HL-60 (cell line): Measurements from ENCODE around the gene MLLT1.

Experiments used
- GABPA ChIP-seq: IDR thresholded peaks from 2 replicates; pipeline ENCODE4 v1.6.1; 2012; ENCODE audit warnings: low read depth
- REST ChIP-seq: IDR thresholded peaks from 2 replicates; pipeline ENCODE4 v1.6.1; 2012; ENCODE audit warnings: low read depth; ENCODE audit not compliant: insufficient replicate concordance
- TF ChIP-seq, protein P1 (sequence below): IDR thresholded peaks from one replicate; pipeline ENCODE4 v1.5.1; 2011; ENCODE audit warnings: low read length, control low read depth, inconsistent platforms; ENCODE audit not compliant: insufficient read depth

DNA sequence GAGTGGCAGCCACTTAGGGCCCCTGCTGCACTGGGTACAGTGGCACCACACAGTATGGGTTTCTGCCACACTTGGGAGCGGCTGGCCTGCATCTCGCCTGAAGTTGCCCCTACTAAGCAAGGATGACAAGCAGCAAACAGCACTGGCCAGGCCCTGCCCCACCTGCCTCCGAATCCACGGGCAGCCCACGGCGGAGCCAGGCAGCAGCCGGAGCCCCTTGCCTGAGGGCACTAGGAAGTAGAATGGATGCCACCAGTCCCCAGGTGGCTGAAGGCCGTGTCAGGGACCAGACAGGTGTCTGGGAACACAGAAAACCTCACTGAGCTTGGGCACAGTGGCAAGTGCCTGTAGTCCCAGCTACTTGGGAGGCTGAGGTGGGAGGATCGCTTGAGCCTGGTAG, 19.4 kb downstream of the MLLT1 start:
- TF ChIP-seq, protein P1, sequence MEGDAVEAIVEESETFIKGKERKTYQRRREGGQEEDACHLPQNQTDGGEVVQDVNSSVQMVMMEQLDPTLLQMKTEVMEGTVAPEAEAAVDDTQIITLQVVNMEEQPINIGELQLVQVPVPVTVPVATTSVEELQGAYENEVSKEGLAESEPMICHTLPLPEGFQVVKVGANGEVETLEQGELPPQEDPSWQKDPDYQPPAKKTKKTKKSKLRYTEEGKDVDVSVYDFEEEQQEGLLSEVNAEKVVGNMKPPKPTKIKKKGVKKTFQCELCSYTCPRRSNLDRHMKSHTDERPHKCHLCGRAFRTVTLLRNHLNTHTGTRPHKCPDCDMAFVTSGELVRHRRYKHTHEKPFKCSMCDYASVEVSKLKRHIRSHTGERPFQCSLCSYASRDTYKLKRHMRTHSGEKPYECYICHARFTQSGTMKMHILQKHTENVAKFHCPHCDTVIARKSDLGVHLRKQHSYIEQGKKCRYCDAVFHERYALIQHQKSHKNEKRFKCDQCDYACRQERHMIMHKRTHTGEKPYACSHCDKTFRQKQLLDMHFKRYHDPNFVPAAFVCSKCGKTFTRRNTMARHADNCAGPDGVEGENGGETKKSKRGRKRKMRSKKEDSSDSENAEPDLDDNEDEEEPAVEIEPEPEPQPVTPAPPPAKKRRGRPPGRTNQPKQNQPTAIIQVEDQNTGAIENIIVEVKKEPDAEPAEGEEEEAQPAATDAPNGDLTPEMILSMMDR, result no peak
- TF ChIP-seq GABPA, result no peak
- TF ChIP-seq REST, result no peak
